ENCODE results near the gene TMUB1.

TMUB1 gene

DNA sequence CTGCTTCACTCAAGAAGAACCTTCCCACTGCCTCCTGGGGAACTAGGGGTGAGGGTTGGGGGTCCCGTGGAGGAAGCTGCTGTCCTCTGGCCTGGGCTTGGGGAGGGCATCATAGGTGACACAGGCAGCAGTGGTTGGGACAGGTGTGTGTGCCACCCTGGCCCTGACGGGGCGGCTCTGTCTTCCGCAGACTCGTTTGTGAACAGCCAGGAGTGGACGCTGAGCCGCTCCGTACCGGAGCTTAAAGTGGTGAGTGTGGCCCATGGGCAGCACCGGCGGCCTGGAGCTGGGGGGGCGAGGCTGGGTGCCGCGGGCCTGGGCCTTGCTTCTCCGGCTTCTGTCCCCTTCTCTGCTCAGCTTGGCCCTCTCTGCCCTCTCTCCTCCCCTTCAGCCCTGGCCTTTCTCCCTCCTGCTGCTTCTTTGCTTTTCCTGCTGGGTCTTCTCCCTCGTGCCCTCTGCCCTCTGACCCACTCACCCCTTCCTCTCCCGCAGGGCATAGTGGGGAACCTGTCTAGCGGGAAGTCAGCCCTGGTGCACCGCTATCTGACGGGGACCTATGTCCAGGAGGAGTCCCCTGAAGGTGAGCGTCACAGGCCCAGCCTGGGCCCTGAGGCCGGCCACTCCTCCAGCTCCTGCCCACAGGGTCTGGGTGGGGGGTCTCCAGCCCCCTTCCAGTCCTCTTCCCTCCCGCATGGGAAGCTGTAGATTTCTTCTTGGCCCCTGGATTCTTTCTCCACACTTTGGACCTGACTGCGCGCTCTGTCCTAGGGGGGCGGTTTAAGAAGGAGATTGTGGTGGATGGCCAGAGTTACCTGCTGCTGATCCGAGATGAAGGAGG is 33.5 kb upstream of the TMUB1 start:
- H3K27ac ChIP-seq (ENCODE audit: low read length): peak overlapping the region; percentile 90
- H3K36me3 ChIP-seq (ENCODE audit: insufficient read depth, low read length): peaks cover 8% of the 10 kb centered on the region; the same call in 1 of the 2 replicates
- H3K9ac ChIP-seq (ENCODE audit: low read depth, low read length): peak overlapping the region; percentile 61
- peaks cover 35% of the 10 kb centered on the region for H3K4me1 ChIP-seq (ENCODE audit: insufficient read depth, low read length)
- H3K79me2 ChIP-seq (ENCODE audit: insufficient read depth, low read length): peaks cover 18% of the 10 kb centered on the region
- H2AFZ ChIP-seq (ENCODE audit: low read depth, low read length): peak overlapping the region; percentile 88
- H3K27me3 ChIP-seq (ENCODE audit: insufficient read depth, low read length, poor library complexity): no peaks in the 10 kb centered on the region
- peaks cover 9% of the 10 kb centered on the region for H4K20me1 ChIP-seq (ENCODE audit: insufficient read depth, low read length)
- ATAC-seq (ENCODE audit: insufficient read depth, low read depth) (no peak), DNase-seq (no peak)
- TF ChIP-seq EZH2 (IDR thresholded peaks at IDR 0.05; ENCODE audit: borderline replicate concordance, low read depth, low read length, severe bottlenecking): no peak
- TF ChIP-seq, protein P1, sequence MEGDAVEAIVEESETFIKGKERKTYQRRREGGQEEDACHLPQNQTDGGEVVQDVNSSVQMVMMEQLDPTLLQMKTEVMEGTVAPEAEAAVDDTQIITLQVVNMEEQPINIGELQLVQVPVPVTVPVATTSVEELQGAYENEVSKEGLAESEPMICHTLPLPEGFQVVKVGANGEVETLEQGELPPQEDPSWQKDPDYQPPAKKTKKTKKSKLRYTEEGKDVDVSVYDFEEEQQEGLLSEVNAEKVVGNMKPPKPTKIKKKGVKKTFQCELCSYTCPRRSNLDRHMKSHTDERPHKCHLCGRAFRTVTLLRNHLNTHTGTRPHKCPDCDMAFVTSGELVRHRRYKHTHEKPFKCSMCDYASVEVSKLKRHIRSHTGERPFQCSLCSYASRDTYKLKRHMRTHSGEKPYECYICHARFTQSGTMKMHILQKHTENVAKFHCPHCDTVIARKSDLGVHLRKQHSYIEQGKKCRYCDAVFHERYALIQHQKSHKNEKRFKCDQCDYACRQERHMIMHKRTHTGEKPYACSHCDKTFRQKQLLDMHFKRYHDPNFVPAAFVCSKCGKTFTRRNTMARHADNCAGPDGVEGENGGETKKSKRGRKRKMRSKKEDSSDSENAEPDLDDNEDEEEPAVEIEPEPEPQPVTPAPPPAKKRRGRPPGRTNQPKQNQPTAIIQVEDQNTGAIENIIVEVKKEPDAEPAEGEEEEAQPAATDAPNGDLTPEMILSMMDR (IDR thresholded peaks at IDR 0.05; ENCODE audit: borderline replicate concordance, extremely low read depth, low read length, poor library complexity, severe bottlenecking): no peak
- H3K4me2 ChIP-seq (ENCODE audit: insufficient read depth, low read length): peak overlapping the region; percentile 88
- peak overlapping the region; percentile 25 to 75; a peak in 3 of 4 replicates for H3K4me3 ChIP-seq (ENCODE audit: low read depth in 1 of 2, low read length in 2 of 2)
- H3K9me3 ChIP-seq (ENCODE audit: insufficient read depth, low read length, severe bottlenecking): no peaks in the 10 kb centered on the region

DNA sequence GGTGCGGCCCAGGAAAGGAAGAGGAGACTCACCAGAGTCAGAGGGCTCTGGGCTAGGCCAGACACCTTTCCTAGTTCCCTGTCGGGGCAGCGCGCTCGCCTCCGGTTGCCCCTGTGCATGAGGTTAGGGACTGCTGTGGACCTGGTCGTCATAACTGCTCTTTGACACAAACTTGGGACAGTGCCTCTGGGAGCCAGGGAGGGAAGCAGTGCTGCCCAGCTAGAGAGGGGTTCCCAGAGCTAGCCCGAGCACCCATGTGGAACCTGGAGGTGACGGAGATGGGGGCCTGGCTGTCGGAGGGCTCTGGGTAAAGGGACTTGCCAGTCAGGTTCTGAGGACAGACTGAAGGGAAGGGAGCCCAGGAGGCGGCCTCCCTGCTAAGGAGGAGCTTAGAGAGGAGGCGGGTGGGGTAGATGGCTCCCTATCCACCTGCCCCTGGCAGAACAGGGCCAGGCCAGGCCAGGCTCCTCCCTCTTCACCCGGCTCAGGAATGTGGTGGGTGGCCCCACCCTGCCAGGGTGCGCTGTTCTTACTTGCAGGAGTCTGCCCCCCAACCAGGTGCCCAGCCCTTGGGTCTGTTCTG is 32.6 kb upstream of the TMUB1 start:
- no peak for TF ChIP-seq EZH2 (IDR thresholded peaks at IDR 0.05; ENCODE audit: borderline replicate concordance, low read depth, low read length, severe bottlenecking)
- TF ChIP-seq, protein P1 (IDR thresholded peaks at IDR 0.05; ENCODE audit: borderline replicate concordance, extremely low read depth, low read length, poor library complexity, severe bottlenecking): no peak
- no peaks in the 10 kb centered on the region for H3K9me3 ChIP-seq (ENCODE audit: insufficient read depth, low read length, severe bottlenecking)
- H3K9ac ChIP-seq (ENCODE audit: low read depth, low read length): peak overlapping the region; percentile 61; the same call in 1 of the 2 replicates
- peak overlapping the region in 1 of 2 experiments; percentile 75; a peak in 1 of 4 replicates for H3K4me3 ChIP-seq (ENCODE audit: low read depth in 1 of 2, low read length in 2 of 2)
- H3K36me3 ChIP-seq (ENCODE audit: insufficient read depth, low read length): peaks cover 8% of the 10 kb centered on the region; the same call in 1 of the 2 replicates
- peaks cover 18% of the 10 kb centered on the region for H3K79me2 ChIP-seq (ENCODE audit: insufficient read depth, low read length)
- H2AFZ ChIP-seq (ENCODE audit: low read depth, low read length): no peak overlapping the region
- H3K27me3 ChIP-seq (ENCODE audit: insufficient read depth, low read length, poor library complexity): no peaks in the 10 kb centered on the region
- peaks cover 35% of the 10 kb centered on the region for H3K4me1 ChIP-seq (ENCODE audit: insufficient read depth, low read length)
- ATAC-seq (ENCODE audit: insufficient read depth, low read depth): no peak
- H4K20me1 ChIP-seq (ENCODE audit: insufficient read depth, low read length): peaks cover 9% of the 10 kb centered on the region
- H3K27ac ChIP-seq (ENCODE audit: low read length): no peak overlapping the region
- H3K4me2 ChIP-seq (ENCODE audit: insufficient read depth, low read length): peak overlapping the region; percentile 88
- no peak for DNase-seq

DNA sequence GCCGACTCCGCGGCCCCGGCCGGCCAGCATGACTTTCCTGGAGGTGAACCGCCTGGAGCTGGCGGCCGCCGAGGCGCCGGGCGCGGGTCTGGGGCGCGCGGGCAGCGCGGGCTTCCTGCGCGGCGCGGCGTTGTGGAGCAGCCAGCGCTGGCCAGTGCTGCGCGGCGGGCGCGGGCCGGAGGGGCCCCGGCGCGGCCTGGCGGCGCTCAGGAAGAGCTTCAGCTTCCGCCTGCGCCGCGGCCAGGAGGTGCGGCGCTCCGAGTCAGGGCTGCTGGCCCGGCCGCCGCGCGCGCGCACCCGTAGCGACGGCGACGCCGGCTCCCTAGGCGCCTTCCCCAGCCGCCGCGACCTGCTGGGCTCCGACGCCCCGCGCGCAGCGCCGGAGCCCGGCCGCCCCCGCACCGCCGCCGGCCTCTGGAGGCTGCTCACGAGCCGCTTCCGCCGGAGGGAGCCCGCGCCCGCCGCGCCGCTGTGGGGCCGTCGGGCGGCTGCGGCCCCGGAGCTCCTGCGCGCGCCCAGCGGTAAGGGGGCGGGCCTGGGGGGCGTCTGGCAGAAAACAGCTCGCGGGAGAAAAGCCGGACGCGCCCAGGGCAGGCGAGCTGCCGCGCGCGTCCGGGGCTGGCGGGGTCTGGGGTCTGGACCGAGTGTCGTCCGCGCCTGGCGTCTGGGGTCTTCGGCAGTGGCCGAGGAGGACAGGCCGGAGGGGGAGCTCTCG is 32.0 kb upstream of the TMUB1 start:
- H3K4me3 ChIP-seq (ENCODE audit: low read depth in 1 of 2, low read length in 2 of 2): peak overlapping the region in 1 of 2 experiments; percentile 29; a peak in 1 of 4 replicates

More for the DNA sequence above, 32.0 kb upstream of the TMUB1 start:
- TF ChIP-seq, protein P1 (IDR thresholded peaks at IDR 0.05; ENCODE audit: borderline replicate concordance, extremely low read depth, low read length, poor library complexity, severe bottlenecking): no peak
- TF ChIP-seq EZH2 (IDR thresholded peaks at IDR 0.05; ENCODE audit: borderline replicate concordance, low read depth, low read length, severe bottlenecking): no peak
- peaks cover 35% of the 10 kb centered on the region for H3K4me1 ChIP-seq (ENCODE audit: insufficient read depth, low read length)
- ATAC-seq (ENCODE audit: insufficient read depth, low read depth): 0 out of 3 replicates have a peak, but pooled peaks have one; percentile 4
- peaks cover 18% of the 10 kb centered on the region for H3K79me2 ChIP-seq (ENCODE audit: insufficient read depth, low read length)
- H3K4me2 ChIP-seq (ENCODE audit: insufficient read depth, low read length): peak overlapping the region; percentile 88; the same call in 1 of the 2 replicates
- no peak overlapping the region for H2AFZ ChIP-seq (ENCODE audit: low read depth, low read length)
- H3K9ac ChIP-seq (ENCODE audit: low read depth, low read length): no peak overlapping the region; the same call in 1 of the 2 replicates
- H3K9me3 ChIP-seq (ENCODE audit: insufficient read depth, low read length, severe bottlenecking): no peaks in the 10 kb centered on the region
- peaks cover 16% of the 10 kb centered on the region for H4K20me1 ChIP-seq (ENCODE audit: insufficient read depth, low read length)
- H3K36me3 ChIP-seq (ENCODE audit: insufficient read depth, low read length): peaks cover 3% of the 10 kb centered on the region; the same call in 1 of the 2 replicates
- H3K27ac ChIP-seq (ENCODE audit: low read length): no peak overlapping the region
- DNase-seq: peak; percentile 22
- no peaks in the 10 kb centered on the region for H3K27me3 ChIP-seq (ENCODE audit: insufficient read depth, low read length, poor library complexity)

Measured in DND-41 (cell line).